GM19438 (cell line): Measurements from ENCODE around the gene ASIC4.
A peak's percentile ranks its signal among the peaks of the same experiment; 100 is the strongest.

Experiments used
- ATAC-seq: cut with Tn5 transposase; IDR thresholded peaks from one replicate; pipeline ENCODE4 v1.9.1; 2021; ENCODE audit warnings: low read depth; ENCODE audit not compliant: unreplicated experiment

The ASIC4 gene

DNA sequence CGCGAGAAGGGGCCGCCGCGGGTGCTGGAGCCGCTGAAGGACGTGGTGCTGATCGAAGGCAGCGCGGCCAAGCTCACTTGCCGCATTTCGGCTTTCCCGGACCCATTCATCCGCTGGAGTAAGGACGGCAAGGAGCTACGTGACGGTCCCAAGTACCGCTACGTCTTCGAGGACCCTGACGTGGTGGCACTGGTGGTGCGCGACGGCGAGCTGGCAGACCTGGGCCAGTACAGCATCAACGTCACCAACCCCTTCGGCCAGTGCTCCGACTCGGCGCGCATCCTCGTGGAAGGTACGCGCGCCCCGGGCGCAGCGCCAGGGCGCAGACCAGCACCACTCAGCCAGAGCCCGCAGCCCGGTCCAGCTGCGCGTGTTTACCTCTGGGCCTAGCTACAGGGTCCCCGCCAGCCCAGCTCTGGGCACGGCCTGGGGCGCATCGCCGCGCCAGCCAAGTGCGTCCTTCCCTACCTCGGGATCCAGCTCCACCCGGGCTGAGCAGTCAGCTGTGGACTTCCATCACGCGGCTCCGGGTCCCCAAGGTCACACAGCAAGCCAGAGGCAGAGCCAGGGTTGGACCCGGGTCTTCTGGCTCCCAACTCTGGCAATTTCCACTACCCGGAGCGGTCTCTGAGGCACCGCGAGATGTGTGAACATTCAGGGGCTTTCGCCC is 17.3 kb upstream of the ASIC4 start:
- no peak for ATAC-seq

DNA sequence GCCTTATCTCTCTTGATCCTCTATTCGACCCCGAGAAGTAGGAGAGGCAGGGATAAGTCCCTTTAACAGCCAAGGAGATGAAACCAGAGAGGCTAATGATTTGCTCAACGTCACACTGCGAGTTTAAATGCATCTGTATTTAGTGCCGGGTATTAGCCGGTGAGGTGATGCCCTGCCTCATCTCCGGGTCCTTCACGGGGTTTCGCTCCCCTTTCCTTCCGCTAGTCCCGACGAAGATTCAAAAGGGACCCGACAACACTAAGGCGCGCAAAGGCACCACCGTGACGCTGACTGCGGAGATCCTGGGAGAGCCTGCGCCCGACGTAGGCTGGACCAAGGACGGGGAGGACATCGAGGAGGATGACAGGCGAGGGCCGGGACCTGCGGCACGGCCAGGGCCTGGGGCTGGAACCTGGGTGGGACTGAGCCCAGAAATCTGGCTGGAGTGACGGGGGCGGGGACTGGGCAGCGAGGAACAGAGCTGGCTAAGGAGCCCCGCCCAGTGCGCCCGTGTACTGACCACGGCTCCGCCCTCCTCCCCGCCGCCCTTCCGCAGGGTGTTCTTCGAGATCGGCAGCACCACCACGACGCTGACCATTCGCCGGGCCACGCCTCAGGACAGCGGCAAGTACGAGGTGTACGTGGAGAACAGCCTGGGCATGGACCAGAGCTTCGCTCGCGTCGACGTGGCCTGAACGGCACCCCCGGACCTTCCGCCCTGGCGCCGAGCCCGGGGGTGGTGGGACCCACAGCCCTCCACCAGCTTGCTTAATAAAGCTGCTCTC is 16.6 kb upstream of the ASIC4 start:
- peak; percentile 31 for ATAC-seq

DNA sequence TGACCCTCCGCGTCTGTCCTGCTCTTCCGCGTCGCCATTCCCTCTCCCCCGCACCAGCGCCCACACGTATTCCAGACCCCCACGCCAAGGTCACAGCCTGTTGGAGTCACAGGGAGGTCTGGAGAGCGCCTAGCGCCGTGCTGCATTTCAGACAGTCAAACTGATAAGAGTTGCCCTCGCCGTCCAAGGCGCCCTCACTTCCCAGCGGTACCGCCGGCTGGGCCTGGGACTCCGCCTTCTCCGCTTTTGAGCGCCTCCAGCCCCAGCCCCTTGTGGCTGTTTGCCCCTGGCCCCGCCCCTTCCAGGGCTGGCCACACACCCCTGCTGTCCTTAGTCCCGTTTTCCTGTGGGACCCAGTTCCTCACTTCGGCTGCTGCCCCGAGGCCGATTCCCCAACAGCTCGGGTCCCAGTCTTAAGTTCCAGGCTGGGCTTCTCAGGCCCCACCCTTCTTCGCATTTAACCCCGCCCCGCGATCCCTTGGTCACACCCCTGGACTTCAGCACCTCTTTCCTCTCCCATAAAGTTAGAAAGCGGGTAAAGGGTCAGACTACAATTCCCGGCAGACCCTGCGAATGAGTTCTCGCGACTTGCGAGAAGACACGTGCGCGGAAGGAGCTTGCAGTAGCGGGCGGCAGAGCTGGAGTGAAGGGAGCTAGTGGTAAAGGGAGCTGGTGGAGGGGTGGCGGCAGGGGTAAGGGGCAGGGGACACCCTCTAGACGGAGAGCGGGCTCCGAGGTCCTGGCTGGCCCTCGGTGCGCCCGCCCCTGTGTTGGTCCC is 15.8 kb upstream of the ASIC4 start, which contains the start of gene GMPPA:
Gene GMPPA (plus strand): TSS at position 612 of the 778 bp plus-strand sequence. CDS start 1,085 bp downstream, outside the sequence.
- ATAC-seq: peak; percentile 90

GRCh38 chr2:219499058-219499307 is 15.3 kb upstream of the ASIC4 start:
- no peak for ATAC-seq

DNA sequence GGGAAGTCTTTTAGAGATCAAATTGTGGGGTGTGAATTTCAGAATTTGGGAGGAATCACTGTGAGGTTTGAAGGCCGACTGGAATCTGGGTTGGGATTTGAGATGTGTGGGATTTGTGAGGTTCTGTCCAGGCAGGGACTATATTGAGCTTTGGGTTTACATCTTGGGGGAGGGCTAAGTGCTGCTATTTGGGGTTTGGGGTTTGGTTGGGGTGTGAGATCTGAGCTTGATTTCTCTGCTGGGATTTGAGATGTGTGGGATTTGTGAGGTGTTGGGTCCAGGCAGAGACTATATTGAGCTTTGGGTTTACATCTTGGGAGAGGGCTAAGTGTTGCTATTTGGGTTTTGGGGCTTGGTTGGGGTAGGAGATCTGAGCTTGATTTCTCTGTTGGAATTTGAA is 14.7 kb upstream of the ASIC4 start:
- no peak for ATAC-seq

DNA sequence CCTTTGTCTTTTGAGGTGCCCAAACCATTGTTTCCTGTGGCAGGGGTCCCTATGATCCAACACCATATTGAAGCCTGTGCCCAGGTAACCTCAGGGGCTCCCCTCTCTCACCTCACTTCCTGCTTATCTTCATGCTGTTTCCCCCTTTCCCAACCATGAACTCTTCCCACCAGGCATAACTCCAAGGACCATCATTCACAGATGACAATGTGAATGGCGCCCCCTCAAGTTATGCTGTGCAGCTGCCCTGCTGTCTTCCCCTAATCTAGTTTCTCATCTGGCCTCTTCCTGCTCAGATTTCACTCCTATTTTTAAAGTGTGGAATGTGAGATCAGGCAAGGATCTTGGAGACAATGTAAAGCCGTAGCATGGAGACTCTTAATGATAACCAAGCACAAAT is 14.1 kb upstream of the ASIC4 start:
- ATAC-seq: no peak

DNA sequence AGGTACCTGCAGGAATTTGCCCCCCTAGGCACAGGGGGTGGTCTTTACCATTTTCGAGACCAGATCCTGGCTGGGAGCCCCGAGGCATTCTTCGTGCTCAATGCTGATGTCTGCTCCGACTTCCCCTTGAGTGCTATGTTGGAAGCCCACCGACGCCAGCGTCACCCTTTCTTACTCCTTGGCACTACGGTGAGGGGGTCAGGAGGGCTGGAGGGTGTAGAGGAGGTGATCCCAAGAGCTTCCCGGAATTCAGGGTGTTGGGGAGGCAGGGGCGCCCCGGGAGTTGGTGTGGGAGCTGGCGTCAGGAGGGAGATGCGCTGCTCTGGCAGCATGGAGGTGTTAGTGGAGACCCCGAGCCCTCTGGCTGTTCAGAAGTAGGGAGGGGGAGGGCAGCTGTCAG is 12.4 kb upstream of the ASIC4 start:
- ATAC-seq: no peak

- ATAC-seq: no peak
Observed at GRCh38 chr2:219502618-219503017, 11.7 kb upstream of the ASIC4 start.

DNA sequence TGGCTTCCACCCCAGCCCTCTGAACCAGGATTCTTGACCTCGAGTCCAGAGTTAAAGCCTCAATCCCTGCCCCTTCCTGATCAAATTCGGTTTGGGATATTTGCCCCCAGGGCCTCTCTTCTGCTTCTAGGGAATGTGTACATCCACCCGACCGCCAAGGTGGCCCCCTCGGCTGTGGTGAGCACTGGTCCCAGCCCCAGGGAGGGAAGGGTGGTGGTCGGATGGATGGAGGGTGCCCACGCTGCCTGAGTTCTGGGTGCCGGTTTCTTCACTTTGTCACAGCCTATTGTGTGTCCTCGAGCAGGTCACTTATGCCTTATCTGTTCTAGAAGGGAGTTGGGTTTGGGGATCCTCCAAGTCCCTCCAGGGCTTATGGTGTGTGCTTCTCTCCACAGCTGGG is 8.7 kb upstream of the ASIC4 start:
- no peak for ATAC-seq

DNA sequence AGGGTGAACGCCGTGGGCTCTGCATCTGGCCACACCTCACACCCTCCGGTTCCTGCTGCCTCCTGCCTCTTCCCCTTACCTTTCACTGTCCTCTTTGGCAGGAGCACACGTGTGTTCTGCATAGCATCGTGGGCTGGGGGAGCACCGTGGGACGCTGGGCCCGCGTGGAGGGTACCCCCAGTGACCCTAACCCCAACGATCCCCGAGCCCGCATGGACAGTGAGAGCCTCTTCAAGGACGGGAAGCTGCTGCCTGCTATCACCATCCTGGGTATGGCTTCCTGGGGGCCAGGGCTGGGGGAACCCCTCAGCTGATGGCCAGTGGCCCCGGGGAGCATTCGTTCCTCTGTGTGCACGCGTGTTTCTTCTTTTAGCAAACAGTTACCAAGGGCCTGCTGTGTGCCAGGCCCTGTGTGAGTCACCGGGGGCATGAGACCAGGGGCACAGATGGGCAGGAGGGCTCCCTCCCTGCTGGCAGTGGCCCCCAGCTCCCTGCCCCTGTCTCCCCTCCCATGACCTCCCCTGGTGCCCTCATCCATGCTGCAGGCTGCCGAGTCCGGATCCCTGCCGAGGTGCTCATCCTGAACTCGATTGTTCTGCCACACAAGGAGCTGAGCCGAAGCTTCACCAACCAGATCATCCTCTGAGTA is 8.0 kb upstream of the ASIC4 start:
- ATAC-seq: no peak

DNA sequence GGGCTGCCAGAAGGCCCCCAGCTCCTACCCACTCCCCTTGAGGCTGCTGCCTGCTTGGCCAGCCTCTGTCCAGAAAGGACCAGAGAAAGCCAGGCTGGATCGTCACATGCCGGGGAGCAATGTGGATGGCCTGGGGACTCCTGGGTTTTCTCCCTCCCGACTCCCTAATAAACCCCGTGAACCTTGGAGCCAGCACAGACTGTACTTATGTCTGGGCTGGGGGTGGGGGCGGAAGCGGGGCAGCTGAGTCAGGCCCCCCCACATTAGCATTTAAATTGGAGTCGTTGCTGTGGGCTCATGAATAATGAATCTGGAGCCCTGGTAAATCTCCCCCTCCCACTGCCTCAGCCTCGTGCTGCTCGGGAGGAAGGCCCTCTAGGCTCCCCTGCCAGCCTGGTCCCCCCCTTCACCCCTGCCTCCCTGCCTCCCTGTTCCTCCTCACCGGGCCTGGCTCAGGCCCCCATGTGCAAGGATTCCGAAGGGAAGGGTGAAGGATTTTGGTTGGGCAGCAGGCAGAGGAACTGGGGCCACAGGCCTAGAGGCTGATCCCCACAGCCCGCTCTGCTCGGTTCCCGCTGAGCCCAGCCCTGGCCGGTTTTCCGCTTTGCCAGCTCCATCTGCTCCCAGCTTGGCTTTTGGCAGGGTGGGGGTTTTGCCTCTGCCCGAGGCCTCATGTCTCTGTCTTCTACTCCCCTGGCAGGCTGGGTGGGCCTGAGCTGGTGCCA is 7.3 kb upstream of the ASIC4 start:
- ATAC-seq: no peak

DNA sequence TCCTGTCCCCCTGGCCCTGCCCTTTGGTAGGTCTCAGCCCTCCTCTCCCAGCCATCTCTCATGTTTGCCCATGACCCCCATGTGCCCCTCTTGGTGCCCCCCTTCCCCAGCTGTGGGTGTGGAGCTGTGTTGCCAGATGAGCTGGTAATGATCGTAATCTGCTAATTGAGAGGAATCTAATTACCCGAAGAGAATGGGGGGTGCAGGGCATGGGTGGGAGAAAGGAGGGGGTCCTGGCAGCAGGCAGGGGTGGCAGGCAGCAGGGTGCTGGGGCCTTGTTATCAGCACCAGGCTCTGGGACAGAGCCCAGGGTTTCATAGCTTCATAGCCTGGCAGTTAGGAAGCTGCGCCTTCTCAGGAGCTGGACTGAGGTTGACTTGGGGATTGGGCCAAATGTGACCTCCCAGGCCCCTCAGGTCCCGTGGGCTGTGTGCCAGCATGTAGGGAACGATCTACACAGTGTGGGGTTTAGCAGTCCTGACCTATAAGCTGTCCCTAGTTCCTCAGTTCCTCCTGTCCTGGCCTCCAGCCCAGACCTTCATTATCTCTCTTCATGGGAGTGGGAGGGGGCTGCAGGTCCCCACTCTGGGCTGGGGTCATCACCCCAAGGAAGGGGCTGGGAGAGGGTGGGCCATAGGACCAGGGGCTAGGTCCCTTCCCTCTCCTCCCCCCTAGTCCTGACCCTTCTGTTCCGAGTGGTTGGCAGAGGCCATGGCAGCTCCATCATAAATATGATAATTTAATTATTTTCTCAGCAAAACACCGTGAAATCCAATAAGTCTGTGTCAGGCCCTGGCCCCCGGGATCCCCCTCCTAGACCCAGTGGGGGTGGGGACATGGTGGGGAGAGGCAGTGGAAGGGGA is 6.5 kb upstream of the ASIC4 start:
- no peak for ATAC-seq

- ATAC-seq: no peak
Observed at GRCh38 chr2:219508444-219508734, 5.9 kb upstream of the ASIC4 start.

DNA sequence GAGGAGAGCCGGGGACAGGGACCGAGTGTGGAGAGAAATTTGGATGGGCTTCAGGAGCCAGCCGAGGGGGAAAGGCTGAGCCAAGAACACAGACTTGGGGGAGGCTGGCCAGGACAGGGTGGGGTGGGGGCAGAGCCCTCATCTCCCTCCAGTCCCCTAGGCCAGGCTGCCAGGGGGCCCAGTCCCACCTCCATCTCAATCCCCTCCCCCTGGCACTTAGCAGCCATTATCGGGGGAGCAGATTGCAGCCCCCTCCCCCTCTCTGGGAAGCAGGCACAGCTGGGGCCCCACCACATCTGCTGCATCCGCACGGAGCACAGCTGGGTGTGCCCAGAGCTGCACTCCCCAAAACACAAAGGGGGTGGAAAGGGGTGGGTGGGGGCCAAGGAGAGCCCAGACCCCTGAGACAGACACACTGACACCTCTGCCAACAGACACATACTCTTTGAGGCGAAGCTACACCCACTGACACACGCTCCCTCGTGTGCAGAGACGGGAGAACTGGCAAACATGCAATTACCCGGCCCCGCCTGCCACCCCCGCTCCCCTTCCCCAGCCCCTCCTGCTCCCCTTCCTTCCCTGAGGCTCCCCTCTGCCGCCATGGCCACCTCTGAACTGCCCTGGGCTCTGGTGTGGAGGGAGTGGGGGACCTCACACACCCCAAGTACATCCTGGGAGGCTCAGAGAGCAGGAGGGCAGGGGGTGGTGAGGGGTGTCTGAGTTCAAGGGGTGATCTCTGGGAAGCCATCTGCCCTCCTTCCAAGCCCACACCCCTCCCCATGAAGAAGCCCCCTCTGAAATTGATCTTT is 5.1 kb upstream of the ASIC4 start:
- peak; percentile 21 for ATAC-seq

DNA sequence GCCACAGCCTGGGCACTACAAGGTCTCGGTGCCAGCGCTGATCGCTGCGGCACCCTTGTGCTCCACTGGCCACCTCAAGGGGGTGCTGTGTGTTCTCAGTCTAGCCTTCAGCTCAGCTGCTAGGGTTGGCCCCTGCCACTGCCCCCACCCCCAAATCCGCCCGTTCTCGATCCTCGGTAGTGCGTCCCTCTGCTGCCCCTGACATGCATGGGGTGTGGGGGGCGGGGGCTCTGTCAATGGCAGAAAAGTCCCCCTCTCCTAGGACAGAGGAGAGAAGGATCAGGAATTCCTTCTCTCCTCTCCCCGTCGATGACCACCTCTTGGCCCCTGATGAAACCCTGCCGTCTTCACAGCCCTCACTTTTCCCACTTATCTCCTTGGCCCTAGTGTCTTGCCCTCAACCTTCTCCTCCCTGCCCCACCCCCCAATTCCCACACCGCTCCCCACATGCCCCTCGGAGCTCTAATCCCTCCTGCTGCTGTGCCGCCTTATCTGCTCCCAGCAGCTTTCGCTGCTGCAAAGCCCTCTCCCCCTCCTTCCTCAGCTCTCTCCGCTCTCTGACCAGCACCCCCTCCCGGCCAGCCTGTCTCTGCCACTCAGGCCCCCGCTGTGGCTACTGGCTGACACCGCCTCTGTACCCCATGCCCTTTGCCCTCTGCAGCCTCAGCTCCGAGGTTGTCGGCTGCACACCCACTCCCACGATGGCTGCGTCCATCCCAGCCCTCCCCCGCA is 4.3 kb upstream of the ASIC4 start:
- peak; percentile 74 for ATAC-seq

DNA sequence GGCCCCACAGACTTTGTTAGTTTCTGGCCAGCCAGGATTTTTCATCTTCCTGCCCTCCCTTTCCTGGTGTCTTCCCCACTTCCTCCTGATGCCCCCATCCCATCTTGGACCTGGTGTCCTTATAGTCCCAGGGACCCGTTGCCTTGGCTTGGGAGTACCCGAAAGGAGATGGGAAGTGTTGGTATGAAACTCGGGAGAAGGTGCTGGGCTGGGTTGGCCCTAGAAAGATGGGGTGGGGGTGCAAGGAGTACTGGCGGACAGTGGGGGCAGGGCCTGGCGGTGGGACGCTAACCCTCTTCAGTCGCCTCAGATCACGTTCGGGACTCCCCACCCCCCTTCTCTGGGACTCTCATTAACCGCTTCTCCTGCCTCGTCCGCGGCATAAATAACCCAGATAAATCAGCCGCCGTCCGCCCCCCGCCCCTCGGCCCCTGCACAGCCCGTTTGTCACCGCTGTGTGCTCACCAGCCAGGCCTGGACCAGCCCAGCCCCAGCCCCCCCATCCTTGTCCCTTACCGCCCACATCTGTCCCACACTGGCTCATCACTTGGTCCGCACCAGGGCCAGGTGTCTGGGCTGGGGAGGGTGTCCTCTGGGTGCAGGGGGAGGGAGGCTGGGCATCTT is 3.7 kb upstream of the ASIC4 start:
- no peak for ATAC-seq

DNA sequence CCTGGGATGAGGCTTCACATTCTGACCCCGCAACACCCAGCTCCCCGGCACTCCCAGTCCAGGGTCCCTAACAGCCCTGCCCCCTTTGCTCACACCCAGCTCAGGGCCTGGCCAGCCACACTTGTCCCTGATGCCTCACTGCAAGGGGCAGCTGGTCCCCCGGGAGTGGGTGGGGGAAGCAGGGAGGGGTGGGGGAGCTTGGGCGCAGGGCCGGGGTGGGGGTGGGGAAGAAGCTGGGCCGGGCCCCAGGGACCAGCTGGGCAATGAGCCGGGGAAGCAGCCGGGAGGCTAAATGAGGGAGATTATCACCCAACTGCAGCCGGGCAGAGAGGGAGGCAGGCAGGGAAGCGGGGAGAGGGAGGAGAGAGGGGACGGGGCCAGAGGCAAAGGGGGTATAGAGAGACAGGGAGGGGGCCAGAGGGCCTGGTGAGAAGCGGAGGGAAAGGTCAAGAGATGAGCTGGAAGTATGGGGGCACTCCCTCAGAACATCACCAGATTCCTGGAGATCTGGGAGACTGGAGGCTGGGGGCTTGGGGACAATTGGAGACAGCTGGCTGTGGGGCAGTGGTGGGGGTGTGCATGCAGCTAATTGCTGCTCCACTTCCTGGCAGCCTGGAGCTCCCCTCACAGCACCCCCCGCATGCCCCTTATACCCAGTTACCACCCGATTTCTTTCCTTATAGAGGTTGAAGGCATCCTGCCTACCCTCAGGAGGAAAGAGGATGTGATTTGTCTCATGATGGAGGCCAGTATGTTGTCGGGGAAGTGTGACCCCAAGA is 2.5 kb upstream of the ASIC4 start:
- no peak for ATAC-seq
